Measurements from ENCODE around the gene METTL17. TPM values are rescaled to one million over a fixed set of nuclear protein-coding genes. Genes with fewer than 3 reads are reported as not detected.
"Not testable (repeated sequence)": the region's sequence is repeated elsewhere in the genome, so short reads cannot be mapped to it uniquely, and the experiment has no call there.

The METTL17 gene, protein sequence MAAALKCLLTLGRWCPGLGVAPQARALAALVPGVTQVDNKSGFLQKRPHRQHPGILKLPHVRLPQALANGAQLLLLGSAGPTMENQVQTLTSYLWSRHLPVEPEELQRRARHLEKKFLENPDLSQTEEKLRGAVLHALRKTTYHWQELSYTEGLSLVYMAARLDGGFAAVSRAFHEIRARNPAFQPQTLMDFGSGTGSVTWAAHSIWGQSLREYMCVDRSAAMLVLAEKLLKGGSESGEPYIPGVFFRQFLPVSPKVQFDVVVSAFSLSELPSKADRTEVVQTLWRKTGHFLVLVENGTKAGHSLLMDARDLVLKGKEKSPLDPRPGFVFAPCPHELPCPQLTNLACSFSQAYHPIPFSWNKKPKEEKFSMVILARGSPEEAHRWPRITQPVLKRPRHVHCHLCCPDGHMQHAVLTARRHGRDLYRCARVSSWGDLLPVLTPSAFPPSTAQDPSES
- total RNA-seq (2012; rRNA removed): 43.0 and 43.6 TPM in 2 replicates

DNA sequence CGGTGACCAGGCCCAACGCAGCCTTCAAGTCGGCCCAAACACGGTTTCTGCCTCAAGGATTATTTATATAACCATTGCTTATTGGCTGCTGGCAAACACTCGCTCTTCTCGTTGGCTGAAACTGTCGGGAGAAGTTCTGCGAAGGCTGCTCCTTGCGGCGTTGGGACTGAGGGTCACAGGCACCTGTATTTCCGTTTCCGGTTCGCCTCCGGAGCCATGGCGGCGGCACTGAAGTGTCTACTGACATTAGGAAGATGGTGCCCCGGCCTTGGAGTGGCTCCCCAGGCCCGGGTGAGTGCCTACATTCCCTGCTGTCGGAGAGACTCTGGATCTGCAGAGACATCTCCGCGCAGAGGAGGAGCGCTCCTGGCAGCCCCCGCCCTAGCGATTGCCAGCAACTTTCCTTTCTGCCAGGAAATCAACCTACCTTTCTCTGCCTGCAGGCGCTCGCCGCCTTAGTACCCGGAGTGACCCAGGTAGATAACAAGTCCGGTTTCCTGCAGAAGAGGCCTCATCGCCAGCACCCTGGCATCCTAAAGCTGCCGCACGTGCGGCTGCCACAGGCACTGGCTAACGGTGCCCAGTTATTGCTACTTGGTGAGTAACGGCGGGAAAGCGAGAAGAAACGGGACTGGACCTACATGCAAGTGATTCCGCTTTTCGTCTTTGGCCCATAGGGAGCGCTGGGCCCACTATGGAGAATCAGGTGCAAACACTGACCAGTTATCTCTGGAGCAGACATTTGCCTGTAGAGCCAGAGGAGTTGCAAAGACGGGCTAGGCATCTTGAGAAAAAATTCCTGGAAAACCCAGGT is at the start of gene METTL17:
METTL17 (plus strand) TSS at position 194 of the 814 bp plus-strand sequence; CDS start at position 217, 23 bp downstream.
- Histone ChIP-seq H3K9ac (ENCODE audit: low read depth, low read length) (peak within 1 kb of the TSS; percentile 87), H3K36me3 (ENCODE audit: insufficient read depth, low read length) (peaks cover 28% of the 10 kb centered on the region), H3K4me2 (ENCODE audit: low read length) (peak within 1 kb of the TSS; percentile 92), H3K9me3 (replicated peaks; ENCODE audit: low read length) (no peaks in the 10 kb centered on the region), H3K4me1 (ENCODE audit: control insufficient read depth, insufficient read depth, low read length) (peaks cover 38% of the 10 kb centered on the region), H3K27me3 (ENCODE audit: control insufficient read depth, insufficient read depth, low read length) (no peaks in the 10 kb centered on the region), H3K4me3 (ENCODE audit: low read length) (peak within 1 kb of the TSS; percentile 90)

DNA sequence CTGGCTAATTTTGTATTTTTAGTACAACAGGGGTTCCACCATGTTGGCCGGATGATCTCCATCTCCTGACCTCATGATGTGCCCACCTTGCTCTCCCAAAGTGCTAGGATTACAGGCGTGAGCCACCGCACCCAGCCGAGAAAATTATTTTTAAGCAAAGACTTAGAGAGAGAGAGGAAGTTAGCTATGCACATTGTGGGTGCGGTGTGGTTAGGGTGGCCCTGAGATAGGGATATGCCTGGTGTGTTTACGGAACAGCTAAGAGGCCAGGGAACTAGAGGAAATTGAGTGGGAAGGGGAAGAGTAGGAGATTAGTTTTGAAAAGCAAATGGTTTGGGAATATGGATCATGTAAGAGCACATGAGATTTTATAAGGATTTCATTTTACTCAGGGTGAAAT is 44.6 kb upstream of the METTL17 start:
- H3K4me2 ChIP-seq (ENCODE audit: low read length); H3K9ac ChIP-seq (ENCODE audit: low read depth, low read length); H3K36me3 ChIP-seq (ENCODE audit: insufficient read depth, low read length); H3K4me1 ChIP-seq (ENCODE audit: control insufficient read depth, insufficient read depth, low read length); H3K9me3 ChIP-seq (replicated peaks; ENCODE audit: low read length); H3K4me3 ChIP-seq (ENCODE audit: low read length): not testable (repeated sequence)
- peaks cover 13% of the 10 kb centered on the region for H3K27me3 ChIP-seq (ENCODE audit: control insufficient read depth, insufficient read depth, low read length)

DNA sequence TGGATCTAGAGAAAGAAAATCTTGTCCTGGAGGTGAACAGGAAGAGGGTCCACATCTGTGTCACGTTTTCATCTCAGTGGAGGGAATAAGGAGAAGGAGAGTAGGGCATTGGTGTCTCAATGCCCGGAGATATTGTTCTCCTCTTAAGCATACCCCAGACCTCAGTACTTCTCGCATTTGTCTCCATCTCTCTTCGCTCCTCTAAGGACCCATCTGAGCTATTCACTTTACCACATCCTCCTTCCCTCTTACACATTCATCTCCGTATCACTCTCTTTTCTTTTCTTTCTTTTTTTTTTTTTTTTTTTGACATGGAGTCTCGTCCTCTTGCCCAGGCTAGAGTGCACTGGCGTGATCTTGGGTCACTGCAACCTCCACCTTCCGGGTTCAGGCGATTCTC is 43.1 kb upstream of the METTL17 start:
- H3K9me3 ChIP-seq (replicated peaks; ENCODE audit: low read length); H3K4me3 ChIP-seq (ENCODE audit: low read length); H3K27me3 ChIP-seq (ENCODE audit: control insufficient read depth, insufficient read depth, low read length); H3K9ac ChIP-seq (ENCODE audit: low read depth, low read length); H3K4me1 ChIP-seq (ENCODE audit: control insufficient read depth, insufficient read depth, low read length); H3K36me3 ChIP-seq (ENCODE audit: insufficient read depth, low read length); H3K4me2 ChIP-seq (ENCODE audit: low read length): not testable (repeated sequence)

DNA sequence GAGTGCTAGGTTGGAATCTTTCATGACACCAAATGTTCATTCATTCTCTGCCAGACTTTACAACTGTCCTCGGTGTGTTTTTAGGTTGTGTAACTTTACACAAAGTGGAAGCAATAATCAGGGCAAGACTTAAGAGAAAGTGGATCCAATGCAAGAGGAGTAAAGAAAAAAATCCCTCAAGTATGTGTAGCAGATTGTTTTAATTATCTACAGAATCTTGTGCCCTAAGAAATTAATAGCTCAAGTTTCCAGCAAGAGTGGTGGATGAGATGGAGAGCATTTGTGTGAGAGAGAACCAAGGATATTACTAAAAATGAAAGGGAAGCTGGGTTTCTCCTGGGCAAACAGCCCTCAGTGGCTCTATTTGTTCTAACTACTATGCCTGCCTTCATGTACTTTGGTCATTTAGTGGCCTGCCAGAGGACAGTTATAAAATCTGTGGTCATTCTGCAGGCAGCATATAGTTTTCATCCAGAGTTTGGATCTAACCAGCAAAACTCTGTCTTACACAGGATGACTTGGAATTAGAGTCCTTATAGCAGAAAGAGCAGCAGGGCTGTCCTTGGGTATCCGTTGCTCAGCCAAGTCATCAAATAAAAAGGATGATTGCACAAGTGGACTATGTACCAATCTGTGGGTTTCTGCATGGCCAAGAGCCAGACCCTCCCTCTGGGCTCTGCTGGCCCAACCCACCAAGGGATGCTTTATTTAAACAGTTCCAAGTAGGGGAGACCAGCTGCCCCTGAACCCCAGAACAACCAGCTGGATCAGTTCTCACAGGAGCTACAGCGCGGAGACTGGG is 34.8 kb upstream of the METTL17 start, which contains the start of gene RNASE2:
RNASE2 (plus strand) TSS at position 752 of the 802 bp plus-strand sequence. CDS start 285 bp downstream, outside the sequence.
- H3K9ac ChIP-seq (ENCODE audit: low read depth, low read length); H3K9me3 ChIP-seq (replicated peaks; ENCODE audit: low read length); H3K4me2 ChIP-seq (ENCODE audit: low read length); H3K36me3 ChIP-seq (ENCODE audit: insufficient read depth, low read length); H3K4me3 ChIP-seq (ENCODE audit: low read length); H3K4me1 ChIP-seq (ENCODE audit: control insufficient read depth, insufficient read depth, low read length): not testable (repeated sequence)
- H3K27me3 ChIP-seq (ENCODE audit: control insufficient read depth, insufficient read depth, low read length): peaks cover 18% of the 10 kb centered on the region

DNA sequence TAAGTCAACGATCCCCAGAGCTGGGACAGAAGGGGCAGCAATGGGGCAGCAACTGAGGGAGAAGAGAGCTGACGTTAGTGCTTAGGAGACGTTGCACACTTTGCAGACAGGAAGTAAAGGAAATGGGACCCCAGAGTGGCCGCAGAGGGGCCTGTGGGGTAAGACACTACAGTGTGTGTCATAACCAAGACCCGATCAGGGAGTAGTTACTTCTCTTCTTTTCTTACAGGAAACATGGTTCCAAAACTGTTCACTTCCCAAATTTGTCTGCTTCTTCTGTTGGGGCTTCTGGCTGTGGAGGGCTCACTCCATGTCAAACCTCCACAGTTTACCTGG is 34.3 kb upstream of the METTL17 start:
- not testable (repeated sequence) for H3K4me1 ChIP-seq (ENCODE audit: control insufficient read depth, insufficient read depth, low read length); H3K9me3 ChIP-seq (replicated peaks; ENCODE audit: low read length); H3K4me3 ChIP-seq (ENCODE audit: low read length)

DNA sequence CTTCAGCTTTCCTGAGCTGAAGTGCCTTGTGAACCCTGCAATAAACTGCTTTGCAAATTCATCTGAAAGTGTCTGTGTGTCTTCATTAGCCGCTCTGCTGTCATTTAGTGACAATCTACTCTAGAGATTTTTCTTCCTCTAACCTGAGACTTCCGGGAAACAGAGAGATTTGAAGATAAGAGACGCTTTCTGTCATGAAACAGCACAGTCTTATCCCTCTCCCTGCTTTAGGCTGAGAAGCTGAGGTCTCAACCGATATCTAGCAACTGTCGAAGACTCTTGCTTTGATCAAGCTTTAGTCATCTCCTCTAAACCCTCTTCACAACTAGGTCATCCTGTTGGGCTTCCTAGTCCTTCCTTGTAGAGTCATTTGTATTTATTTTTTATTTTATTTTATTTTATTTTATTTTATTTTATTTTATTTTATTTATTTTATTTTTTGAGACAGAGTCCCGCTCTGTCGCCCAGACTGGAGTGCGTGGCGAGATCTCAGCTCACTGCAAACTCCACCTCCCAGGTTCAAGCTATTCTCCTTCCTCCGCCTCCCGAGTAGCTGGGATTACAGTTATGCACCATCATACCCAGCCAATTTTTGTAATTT is 33.3 kb upstream of the METTL17 start:
- H3K27me3 ChIP-seq (ENCODE audit: control insufficient read depth, insufficient read depth, low read length): peaks cover 18% of the 10 kb centered on the region
- H3K9me3 ChIP-seq (replicated peaks; ENCODE audit: low read length): no peaks in the 10 kb centered on the region
- no peak overlapping the region for H3K4me2 ChIP-seq (ENCODE audit: low read length)
- no peak overlapping the region for H3K9ac ChIP-seq (ENCODE audit: low read depth, low read length)
- H3K36me3 ChIP-seq (ENCODE audit: insufficient read depth, low read length): no peaks in the 10 kb centered on the region
- no peak overlapping the region for H3K4me3 ChIP-seq (ENCODE audit: low read length)
- H3K4me1 ChIP-seq (ENCODE audit: control insufficient read depth, insufficient read depth, low read length): no peaks in the 10 kb centered on the region

More for the DNA sequence above, 34.3 kb upstream of the METTL17 start:
- not testable (repeated sequence) for H3K4me2 ChIP-seq (ENCODE audit: low read length); H3K36me3 ChIP-seq (ENCODE audit: insufficient read depth, low read length); H3K9ac ChIP-seq (ENCODE audit: low read depth, low read length)
- H3K27me3 ChIP-seq (ENCODE audit: control insufficient read depth, insufficient read depth, low read length): peaks cover 18% of the 10 kb centered on the region

DNA sequence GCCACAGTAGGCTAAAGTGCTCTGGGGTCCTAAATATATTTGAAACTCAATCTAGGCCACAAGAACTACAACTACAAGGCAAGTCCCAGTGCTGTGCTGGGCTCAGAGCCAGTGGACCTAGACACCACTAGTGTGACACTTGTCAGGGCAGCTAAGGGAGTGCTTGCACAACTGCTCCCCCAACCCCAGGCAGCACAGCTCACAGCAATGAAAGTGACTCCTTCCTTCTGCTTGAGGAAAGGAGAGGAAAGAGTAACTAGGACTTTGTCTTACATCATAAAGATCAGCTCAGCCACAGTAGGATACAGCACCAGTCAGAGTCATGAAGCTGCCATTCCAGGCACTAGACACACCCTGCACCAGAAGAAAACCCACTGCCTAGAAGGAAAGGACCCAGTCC is 30.8 kb upstream of the METTL17 start:
- not testable (repeated sequence) for H3K4me2 ChIP-seq (ENCODE audit: low read length); H3K4me1 ChIP-seq (ENCODE audit: control insufficient read depth, insufficient read depth, low read length); H3K9ac ChIP-seq (ENCODE audit: low read depth, low read length); H3K9me3 ChIP-seq (replicated peaks; ENCODE audit: low read length); H3K36me3 ChIP-seq (ENCODE audit: insufficient read depth, low read length); H3K4me3 ChIP-seq (ENCODE audit: low read length)
- peaks cover 15% of the 10 kb centered on the region for H3K27me3 ChIP-seq (ENCODE audit: control insufficient read depth, insufficient read depth, low read length)

DNA sequence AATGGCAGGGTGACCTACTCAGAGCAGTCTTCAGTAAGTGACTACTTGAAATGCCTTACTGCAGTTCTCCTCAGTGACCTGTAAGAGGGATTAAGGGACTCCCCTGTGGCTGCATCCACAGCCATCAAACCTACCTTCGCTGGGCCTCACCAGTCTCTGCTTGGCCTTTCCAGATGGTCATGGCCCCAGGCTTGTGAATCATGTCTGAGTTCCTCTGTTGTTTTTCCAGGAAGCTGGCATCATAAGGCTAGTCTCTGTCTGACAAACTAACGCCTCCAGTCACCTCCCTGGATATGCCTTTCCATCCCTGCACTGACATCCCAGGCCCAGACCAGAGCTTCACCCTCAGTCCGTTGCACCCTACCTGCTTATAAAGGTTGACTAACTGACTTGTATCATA is 20.4 kb upstream of the METTL17 start:
- Histone ChIP-seq H3K27me3 (ENCODE audit: control insufficient read depth, insufficient read depth, low read length) (peaks cover 34% of the 10 kb centered on the region), H3K9ac (ENCODE audit: low read depth, low read length) (no peak overlapping the region), H3K36me3 (ENCODE audit: insufficient read depth, low read length) (no peaks in the 10 kb centered on the region), H3K4me2 (ENCODE audit: low read length) (no peak overlapping the region), H3K9me3 (replicated peaks; ENCODE audit: low read length) (no peaks in the 10 kb centered on the region), H3K4me3 (ENCODE audit: low read length) (no peak overlapping the region), H3K4me1 (ENCODE audit: control insufficient read depth, insufficient read depth, low read length) (peaks cover 13% of the 10 kb centered on the region)

DNA sequence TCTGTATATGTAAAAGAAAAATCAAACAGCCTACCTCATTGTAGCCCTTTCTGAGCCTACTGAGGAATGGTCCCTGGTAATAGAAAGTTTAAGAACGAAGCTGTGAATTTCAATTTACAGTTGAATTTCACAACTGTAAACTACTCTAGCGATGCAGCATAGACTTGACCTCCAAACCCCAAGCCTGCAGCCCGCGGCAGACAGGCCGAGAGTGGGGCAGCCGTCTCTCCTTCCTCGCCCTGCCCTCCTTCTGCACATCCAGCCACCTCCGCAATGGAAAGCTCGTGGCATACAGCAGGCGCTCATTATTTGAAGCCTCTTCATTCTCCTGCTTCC is 19.2 kb upstream of the METTL17 start:
- H3K36me3 ChIP-seq (ENCODE audit: insufficient read depth, low read length): no peaks in the 10 kb centered on the region
- no peaks in the 10 kb centered on the region for H3K9me3 ChIP-seq (replicated peaks; ENCODE audit: low read length)
- peaks cover 27% of the 10 kb centered on the region for H3K27me3 ChIP-seq (ENCODE audit: control insufficient read depth, insufficient read depth, low read length)
- peaks cover 23% of the 10 kb centered on the region for H3K4me1 ChIP-seq (ENCODE audit: control insufficient read depth, insufficient read depth, low read length)
- peak overlapping the region; percentile 76 for H3K9ac ChIP-seq (ENCODE audit: low read depth, low read length)
- peak overlapping the region; percentile 73 for H3K4me3 ChIP-seq (ENCODE audit: low read length)
- peak overlapping the region; percentile 92 for H3K4me2 ChIP-seq (ENCODE audit: low read length)

DNA sequence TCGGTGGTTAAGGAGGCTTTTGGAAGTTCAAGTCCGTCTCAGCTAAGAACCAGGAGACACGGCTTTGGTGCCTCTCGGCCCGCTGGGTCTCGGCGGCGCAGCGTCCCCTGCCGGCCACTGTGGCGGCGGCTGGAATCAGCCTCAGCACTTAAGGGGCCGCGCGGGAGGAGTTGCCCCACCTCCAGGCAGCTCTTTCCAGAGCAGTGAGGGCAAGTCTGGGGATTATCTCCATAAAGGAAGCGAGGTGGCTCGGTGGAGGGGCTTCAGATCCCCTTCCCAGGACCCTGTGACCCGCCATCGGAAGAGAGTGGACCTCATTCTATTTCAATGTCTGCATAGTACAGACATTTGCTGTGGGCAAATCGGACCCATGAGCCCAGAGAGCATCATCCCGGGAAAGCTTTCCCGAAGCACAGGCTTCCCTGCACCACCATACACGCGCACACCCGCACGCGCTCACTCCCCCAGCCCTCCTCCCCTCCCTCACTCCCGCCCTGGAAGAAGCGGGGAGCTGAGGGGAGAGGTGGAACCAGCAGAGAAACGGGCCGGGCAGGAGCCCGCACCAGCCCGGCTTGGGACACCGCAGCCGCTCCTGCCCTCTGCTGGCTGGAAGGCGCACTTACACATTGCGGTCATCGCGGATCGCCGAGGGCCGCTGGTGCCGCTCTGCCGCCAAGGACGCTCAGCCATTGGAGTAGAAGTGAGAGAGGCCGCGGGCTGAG is 18.6 kb upstream of the METTL17 start:
- H3K4me3 ChIP-seq (ENCODE audit: low read length): peak overlapping the region; percentile 73
- H3K36me3 ChIP-seq (ENCODE audit: insufficient read depth, low read length): no peaks in the 10 kb centered on the region
- H3K9ac ChIP-seq (ENCODE audit: low read depth, low read length): peak overlapping the region; percentile 76
- H3K4me2 ChIP-seq (ENCODE audit: low read length): peak overlapping the region; percentile 92
- peaks cover 24% of the 10 kb centered on the region for H3K27me3 ChIP-seq (ENCODE audit: control insufficient read depth, insufficient read depth, low read length)
- no peaks in the 10 kb centered on the region for H3K9me3 ChIP-seq (replicated peaks; ENCODE audit: low read length)
- peaks cover 24% of the 10 kb centered on the region for H3K4me1 ChIP-seq (ENCODE audit: control insufficient read depth, insufficient read depth, low read length)
